GM21737 (cell line): ENCODE measurements around the gene GJB6.

ENCODE experiments used
- ATAC-seq: cut with Tn5 transposase; IDR thresholded peaks from one replicate; pipeline ENCODE4 v1.9.1; 2021; ENCODE audit warnings: mild to moderate bottlenecking, moderate library complexity; ENCODE audit not compliant: unreplicated experiment

GJB6 gene

GRCh38 chr13:20188667-20189553, 43.2 kb downstream of the GJB6 start:
- ATAC-seq, result no peak

GRCh38 chr13:20186771-20187170, 45.3 kb downstream of the GJB6 start:
- ATAC-seq, result no peak

- no peak for ATAC-seq
Observed at GRCh38 chr13:20185366-20186056, 46.6 kb downstream of the GJB6 start.

GRCh38 chr13:20182231-20182846, 49.8 kb downstream of the GJB6 start:
- ATAC-seq, result peak; percentile 77

GRCh38 chr13:20181188-20181587, 50.9 kb downstream of the GJB6 start:
- ATAC-seq, result no peak

- ATAC-seq, result no peak
Observed at GRCh38 chr13:20178156-20178555, 54.0 kb downstream of the GJB6 start.

GRCh38 chr13:20177049-20177831, 54.9 kb downstream of the GJB6 start:
- no peak for ATAC-seq

- ATAC-seq, result no peak
Observed at GRCh38 chr13:20175907-20176652, 56.0 kb downstream of the GJB6 start.

- ATAC-seq, result no peak
Observed at GRCh38 chr13:20175406-20175794, 56.7 kb downstream of the GJB6 start.

- ATAC-seq, result peak; percentile 95
Observed at GRCh38 chr13:20174656-20175405, 57.3 kb downstream of the GJB6 start.

GRCh38 chr13:20173116-20173746, 58.9 kb downstream of the GJB6 start:
- ATAC-seq, result no peak
